Keratinocyte (primary cell): Measurements from ENCODE around the gene HOXA6.

Experiments
- CTCF ChIP-seq, 3 experiments: IDR thresholded peaks in 1 of 3; conservative IDR thresholded peaks in 1 of 3; optimal IDR thresholded peaks in 1 of 3; 2 replicates in 2 of 3; 3 replicates in 1 of 3; pipeline versions ENCODE3 to v1.5.1; 2011; ENCODE audit warnings: low read length in 3 of 3, mild to moderate bottlenecking in 3 of 3, moderate library complexity in 2 of 3, control low read depth in 1 of 3, inconsistent platforms in 1 of 3; ENCODE audit not compliant: insufficient read depth in 2 of 3; ENCODE audit errors: extremely low read depth in 1 of 3
- EZH2 ChIP-seq: IDR thresholded peaks from one replicate; pipeline ENCODE4 v1.6.1; 2012; ENCODE audit warnings: inconsistent platforms, mild to moderate bottlenecking, low read length, moderate library complexity

DNA sequence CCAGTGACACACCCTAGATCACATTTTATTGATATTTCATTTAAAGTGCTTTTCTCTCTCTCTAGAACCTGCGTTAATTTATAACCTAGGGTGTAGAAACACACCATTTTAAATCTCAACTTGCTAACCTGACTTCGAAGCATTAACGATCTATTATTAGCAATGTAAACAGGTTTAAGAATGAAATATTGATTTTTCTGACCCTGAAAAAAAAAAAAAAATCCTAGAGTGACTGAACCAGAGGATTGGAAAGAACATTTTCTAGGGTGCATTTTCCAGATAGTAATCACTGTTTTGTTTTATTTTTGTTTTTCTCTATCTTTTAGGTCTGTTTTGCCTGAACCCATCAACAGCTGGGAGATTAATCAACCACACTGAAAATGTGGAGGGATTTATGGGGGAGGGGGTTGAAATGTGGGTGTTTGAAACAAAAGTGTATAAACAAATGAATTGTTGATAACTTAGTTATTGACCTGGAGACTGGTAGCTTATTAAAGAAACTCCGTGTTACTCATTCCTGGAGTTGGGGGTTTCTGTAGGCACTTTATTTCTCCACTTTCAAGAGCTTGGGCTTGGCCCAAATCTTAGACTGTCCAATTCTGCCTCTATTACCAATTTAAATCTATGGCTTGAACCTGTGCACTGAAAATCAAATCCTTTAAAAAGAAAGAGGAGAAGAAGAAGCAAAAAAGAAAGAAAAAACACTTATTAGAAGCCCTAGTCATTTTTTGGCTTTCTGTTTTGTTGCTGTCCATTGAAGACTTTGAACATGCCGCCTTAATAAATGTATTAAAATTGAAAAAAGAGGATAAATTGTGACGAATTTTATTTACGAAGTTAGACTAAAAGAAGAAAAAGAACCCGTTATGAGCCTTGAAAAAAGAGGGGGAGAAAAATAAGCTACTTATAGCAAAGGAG lies 47.9 kb downstream of the HOXA6 start:
- TF ChIP-seq CTCF (optimal IDR thresholded peaks at IDR 0.05 in 1 of 3, IDR thresholded peaks at IDR 0.05 in 1 of 3, conservative IDR thresholded peaks at IDR 0.05 in 1 of 3; ENCODE audit: extremely low read depth in 1 of 3, insufficient read depth in 2 of 3, low read length in 3 of 3) (no peak), EZH2 (no peak)
